Stimulated activated CD4-positive, alpha-beta T cell treated with anti-CD3 and anti-CD28 coated beads, Interleukin-4, amount 100 ng/mL, for 24 hours (primary cell): ENCODE data around the gene LEAP2.

Experiments used
- DNase-seq: peaks from one replicate; pipeline ENCODE4 v3.0.0-alpha.2; 2020

The LEAP2 gene, protein sequence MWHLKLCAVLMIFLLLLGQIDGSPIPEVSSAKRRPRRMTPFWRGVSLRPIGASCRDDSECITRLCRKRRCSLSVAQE

DNA sequence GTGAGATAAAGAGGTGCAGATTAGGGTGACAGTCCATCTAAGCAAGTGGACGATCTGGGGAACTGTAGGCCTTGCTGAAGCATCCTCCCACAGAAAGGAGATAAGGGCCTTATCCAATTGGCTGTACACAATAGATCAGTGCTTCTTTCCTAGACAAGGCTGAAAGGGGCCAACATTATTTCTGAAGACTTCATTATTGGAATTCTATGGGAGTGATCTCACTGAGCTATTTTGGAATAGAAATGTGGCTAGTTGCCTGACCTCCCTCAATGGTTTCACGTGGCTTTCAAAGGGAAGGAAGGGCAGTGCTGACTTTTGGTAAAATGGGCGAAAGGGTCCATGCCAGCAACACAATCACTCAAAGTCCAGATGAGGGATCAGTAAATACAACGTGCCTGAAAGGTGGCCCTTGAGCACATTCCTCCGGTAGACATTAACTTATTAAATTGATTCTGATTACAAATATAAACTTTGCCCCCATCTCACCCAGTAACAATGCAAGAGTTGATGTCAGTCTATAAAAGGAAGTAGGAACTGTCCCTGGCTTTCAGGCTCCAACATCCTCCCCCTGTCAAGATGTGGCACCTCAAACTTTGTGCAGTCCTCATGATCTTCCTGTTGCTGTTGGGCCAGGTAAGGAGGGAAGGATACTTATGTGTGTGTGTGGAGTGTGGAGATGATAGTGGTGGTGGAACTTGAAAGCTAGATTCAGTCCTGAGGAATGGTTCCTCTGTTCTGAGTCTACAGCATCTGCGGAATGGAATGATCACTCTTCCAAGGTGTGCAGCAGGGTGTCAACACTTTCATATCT is at the start of gene LEAP2:
LEAP2 (plus strand) TSS at position 550 of the 811 bp plus-strand sequence; CDS start at position 577, 27 bp downstream.
- no peak for DNase-seq

DNA sequence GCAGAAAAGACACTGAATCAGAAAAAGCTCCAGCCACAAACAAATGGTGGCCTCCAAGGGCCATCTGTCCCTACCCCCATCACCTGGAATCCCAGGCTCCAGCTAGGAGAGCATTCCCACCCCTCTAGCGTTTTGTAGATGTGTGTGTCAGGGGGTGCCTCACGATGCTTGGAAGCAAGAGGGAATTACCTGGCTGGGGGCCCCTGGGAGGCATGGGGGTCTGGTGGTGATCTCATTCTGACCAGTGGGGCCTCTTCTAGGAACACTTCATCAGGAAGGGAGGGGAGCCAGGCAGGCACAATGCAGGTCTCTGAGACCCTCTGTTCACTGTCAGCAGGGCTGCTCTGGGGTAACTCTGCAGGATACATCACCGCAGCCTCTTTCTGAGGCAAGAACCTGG is 49.0 kb upstream of the LEAP2 start:
- DNase-seq = no peak

DNA sequence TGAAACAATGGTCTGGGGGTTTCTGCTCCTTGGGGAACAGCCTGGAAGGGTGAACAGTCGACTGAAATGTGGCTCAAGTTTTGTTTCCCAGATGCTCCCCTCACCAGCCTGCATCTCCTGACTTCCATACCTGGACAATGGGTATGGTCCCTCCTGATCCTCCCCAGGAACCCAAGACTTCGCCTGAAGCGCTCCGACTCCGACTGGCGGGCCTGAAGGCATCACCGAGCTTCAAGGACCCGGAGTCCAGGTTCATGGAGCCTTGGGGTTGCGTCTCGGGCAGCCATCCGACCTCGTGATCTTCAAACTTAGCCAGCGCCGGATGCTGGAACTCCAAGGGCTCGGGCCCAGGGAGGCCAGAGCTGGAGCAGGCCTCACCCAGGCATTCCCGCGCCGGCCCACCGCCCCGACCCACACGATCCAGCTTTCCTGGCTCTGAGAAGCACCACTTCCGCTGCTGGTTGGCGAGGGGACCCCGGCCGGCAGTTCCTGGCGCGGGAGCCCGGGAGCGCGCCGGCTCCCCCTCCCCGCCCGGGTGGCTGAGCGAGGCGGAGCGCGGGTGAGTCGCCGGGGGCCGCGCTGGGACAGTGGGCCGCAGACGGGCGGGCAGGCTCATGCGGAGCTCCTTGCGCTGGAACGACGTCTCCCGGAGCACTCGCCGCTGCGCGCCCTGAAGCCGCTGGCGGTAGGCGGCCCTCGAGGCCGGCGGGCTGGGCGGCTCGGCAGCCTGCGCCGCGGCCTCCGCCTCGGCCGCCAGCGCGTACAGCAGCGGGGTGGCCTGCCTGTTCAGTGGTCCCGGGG is 48.2 kb upstream of the LEAP2 start:
- DNase-seq = no peak

DNA sequence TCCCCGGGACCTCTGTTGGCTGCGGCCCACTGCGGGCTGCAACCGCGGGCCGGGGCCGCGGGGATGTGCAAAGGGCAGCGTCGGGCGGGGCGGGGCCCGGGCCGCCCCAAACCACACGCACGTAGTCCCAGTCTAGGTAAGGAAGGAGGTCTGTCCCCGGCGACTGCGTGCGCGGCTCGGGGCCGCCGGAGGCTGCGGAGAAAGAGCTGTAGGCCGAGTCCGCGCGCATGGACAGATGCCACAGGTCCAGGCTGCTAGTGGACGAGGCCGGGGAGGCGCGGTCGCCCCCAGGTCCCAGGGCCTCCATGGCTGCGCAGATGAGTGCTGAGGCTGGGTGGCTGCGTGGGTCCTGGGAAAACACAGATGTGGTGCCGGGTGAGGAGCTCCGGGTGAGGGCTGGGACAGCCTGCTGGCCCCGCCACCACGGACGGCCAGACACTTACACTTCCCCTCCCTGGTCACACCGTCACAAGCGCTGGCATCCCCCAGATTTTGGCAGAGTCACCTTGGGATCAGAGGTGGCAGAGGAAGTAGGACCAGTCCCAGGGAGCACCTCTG is 47.6 kb upstream of the LEAP2 start:
- no peak for DNase-seq

DNA sequence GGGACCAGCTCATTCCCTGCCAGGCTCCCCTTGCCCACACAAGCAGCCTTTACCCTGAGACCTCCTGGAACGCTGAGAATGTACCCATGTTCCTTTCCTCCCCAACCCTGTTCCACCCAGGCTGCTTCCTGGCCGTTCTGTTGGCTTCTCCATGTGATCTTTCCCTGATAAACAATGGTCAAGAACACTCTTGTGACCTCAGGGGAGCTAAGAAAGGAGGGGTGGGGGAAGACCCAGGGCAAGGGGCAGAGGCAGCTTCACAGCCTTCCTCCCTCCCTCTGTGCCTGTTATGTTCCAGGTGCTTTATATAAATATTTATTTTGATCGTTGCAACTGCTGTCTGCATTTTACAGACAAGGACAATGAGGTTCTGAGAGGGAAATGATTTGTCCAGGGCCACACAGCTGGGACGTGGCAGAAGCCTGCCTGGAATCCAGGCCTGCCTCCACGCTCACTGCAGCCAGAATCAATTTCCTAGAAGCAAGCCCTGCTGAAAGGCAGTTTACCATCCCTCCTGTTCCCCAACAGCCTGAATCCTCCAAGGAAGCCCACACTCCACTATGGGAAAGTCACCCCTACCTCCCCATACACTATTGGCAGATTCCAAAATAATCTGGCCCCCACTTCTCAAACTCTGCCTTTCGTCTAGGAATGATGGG is 46.9 kb upstream of the LEAP2 start:
- DNase-seq = no peak

DNA sequence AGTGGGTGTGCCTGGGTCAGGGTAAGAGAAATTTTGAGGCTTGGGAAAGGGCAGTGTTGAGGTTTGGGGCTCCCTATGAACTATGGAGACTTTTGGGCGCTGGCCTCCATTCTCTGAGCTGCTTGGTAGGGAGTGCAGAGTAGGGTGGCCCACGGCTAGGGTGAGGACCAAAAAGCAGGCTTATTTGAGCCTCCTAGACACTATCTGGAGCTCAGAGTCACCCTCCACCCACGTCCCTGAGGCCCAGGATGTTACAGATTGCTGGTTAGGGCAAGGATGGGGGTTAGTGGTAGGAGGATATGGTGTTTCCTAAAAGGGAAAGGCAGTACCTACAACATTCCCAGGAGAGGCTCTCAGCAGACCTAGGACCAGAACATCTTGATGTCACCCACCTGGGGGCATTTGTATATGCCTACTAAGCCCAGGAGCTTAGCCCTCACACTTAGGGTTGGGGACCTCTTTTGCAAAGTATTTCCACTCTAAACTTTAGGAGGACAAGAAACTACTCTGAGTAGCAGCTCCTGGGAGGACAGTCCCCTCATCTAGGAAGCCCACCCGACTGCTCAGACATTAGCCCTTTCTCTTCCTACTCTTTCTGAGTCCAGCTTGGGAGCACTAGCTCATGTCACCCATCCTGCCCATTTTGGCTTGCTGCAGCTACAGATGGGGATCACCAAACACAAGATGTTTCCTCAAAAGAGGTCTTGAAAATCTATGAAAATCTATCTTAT is 45.4 kb upstream of the LEAP2 start:
- DNase-seq = no peak

DNA sequence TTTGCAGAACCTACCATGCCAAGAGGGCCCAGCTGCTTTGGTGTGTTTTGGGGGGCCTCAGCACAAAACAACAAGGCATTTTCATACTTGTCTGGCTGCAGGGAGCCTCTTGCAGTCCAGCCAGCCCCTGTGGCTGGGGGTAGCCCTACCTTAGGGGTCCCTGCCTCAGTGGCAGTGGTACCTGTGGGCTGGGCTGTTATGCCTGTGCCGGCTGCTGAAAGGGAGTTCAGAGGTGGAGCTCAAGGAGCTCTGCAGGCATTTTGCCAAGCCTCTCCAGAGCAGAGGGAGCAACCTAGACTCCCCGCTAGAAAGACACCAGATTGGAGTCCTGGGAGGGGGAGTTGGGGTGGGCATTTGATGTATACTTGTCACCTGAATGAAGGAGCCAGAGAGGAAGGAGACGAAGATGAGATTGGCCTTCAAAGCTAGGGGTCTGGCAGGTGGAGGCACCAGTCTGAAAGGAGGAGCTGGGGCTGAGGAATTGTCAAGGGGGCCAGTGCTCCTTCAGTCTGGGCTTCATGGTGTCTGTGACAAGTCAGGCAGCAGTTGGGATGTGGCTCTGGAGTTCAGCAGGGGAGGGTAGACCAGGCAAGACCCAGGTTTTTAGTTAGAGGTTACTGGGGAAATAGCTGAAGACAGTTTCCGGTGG is 44.5 kb upstream of the LEAP2 start:
- no peak for DNase-seq

DNA sequence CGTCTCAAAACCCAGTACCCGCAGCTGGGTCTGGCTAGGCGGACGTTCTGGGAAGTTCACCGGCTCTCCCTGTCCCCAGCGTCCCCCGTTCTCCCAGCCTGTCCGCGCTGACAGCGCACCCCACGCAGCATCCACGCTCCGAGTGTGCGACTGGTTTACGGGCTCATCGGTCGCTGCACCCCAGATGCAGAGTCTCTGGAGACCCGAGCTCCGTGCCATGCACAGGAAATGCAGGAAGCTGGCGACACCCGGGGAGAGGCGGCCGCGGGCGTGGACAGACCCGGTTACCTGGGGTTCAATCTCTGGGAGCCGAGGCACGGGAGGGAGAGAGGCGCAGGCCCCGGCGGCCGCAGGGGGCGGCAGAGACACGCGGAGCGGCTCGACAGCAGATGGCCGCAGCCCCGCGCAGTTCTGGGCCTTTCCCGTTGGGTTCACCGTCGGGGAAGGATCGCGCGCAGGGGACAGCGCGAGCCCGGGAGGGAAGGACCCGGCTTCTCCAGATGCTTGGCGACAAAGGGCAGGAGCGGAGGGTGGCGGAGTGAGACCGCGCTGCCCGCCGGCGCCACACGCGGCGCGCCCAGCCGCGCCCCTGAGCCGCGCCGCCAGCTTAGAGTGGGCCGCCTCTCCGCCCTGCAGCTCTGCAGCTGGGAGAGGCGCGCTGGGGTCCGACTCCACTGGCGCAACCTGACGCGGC is 43.6 kb upstream of the LEAP2 start:
- peak; percentile 70 for DNase-seq

DNA sequence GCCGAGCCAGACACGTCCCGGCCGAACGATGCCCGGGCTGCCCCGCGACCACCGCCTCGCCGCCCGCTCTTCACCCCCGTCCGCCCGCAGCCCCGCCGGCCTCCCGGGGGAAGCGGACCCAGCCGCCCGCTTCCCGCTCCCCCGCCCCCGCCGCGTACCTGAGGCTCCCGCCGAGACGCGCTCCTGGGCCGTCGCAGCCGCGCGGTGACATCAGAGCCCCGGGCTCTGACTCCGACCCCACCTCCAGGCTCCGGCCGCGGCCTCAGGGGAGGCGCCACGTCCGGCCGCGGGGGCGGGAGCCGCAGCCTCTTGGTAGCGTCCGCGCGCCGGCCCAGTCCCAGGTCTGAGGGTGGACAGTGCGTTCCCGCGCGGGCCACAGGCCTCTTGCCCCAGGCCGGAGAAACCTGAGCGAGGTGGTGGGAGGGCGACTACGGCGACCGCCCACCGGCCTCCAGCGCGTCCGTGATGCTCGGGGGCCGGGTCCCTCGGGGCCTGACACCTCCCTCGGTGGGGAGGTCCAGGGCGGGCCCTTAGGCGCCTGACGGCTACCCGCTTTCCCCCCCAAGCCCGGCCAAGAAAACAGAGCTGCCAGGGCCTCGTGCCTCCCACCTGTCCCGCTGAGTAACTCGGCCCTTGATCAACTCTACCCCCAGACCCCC is 42.9 kb upstream of the LEAP2 start, which contains the start of gene SHROOM1:
SHROOM1 (minus strand) TSS at position 212 of the 659 bp plus-strand sequence. CDS start 4,507 bp downstream, outside the sequence.
- DNase-seq = no peak

DNA sequence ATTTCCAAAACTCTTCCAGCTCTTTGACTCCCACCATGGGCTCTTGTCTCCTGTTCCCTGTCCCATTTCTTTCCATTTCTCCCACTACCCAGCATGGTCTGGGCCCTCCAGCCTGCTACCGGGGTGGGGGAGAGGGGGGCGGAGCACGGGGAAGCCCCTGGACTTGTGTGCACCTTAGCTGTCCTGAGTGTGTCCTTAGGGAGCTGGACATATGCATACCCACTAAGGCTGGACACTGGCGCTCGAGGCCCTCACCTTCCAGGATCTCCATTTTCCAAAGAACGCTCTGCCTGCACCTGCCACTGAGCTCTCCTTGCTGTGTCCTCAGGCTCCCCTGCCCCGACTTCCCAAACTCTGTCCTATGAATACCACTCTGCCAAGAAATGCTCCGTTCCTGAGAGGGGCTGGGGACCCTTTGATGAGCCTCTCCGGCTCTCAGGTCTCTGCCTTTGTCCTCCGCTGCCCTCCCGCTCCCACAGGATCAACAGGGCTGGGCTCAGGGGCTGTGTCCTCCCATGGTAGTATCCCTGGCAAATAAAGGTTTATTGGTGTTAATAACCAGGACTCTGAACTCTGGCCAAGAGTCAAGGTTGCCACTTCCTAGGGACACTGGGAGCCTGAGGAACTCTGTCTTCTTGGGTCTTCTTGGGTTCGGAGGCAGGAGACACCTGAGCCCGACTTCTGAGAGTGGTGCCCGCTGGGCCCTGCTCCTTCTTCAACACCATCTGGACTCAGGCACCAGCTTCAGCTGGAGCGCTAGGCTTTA is 42.2 kb upstream of the LEAP2 start:
- DNase-seq = no peak

DNA sequence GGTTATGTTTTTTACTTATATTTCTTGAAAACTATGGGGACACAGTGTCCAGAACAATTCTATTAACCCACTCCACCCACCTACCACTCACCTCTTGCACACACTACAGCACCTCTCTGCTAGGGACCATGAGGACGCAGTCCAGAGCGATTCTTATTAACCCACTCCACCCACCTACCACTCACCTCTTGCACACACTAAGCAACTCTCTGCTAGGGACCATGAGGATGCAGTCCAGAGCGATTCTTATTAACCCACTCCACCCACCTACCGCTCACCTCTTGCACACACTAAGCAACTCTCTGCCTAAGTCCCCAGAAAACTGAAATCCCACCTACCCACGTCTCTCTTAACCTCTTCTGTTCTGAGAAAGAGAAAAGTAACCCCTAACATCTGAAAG is 40.9 kb upstream of the LEAP2 start:
- DNase-seq = no peak

DNA sequence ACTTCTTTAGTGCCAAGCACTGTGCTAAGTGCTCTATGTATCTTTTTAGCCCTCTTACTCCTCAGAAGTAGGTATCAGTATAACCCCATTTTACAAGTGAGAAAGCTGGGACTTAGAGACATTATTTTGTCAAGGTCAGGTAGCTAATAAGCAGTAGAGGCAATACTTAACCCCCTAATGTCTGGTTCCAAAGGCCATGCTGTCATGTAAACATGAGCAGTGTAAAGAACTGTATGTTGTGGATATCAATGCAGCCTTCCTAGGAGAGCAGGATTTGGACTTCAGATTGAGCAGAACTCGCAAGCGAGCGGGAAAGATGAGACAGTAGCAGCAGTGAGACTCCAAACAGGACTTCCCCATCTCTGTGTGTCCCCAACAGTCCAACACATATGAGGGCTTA is 39.4 kb upstream of the LEAP2 start:
- no peak for DNase-seq

DNA sequence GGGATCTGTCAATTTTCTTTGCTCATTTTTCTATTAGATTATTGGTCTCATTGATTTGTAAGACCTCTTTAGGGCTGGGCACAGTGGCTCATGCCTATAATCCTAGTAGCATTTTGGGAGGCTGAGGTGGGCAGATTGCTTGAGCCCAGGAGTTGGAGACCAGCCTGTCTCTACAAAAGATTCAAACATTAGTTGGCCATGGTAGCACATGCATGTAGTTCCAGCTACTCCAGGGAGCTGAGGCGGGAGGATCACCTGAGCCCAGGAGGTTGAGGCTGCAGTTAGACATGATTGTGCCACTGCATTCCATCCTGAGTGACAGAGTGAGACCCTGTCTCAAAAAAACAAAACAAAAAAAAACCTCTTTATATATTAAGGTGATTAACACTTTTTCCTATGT is 36.6 kb upstream of the LEAP2 start:
- no peak for DNase-seq

DNA sequence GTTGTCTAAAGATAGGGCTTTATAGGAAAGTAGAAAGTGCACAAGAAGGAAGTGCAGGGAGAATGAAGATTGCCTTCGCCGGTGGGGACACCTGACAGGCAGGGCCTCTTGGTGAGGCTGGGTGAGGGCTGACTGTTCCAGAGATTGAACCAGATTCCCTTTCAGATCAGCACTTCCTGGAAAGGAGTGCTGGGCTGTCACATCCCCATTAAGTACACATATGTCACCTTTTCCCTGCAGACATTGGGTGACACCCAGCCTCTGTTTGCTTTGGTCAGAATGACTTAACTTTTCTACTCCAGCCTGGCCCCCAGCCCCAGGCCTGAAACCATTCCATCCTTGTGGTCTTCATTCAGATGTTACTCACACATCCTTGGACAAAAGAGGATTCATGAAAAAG is 35.6 kb upstream of the LEAP2 start:
- no peak for DNase-seq

DNA sequence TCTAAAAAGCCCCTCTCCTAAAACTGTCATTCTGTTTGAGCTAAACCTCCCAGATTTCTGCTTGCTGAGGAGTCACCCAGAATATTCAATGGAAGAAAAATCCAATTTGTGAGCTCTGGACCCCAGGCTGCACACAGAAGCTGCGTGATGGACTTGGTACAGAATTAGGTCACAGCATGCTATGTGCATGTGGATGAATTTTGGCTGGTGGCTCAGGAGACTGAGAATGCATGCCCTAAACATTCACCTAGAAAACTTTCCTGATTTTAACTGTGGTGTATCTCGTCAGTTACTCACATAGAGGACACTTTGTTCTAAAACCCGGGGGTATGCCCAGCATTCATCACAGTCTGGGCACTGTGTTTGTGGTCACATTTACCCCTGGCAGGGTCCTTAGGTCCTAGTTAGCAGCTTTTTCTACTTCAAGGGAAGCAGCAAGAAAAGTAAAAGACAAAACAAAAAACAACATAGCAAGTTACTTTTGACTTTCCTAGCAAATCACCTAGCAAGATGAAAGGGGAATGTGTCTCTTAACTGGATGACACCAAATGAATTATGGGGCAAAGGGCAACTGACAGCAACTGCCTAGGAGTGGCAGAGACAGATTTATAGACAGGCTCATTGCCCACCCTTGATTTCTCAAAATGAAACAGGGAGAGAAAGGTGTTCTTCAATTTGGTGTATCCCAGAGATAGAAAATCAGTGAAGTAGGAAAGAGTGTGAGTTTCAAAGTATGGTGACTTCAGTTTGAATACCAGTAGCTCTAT is 34.8 kb upstream of the LEAP2 start:
- DNase-seq = no peak

DNA sequence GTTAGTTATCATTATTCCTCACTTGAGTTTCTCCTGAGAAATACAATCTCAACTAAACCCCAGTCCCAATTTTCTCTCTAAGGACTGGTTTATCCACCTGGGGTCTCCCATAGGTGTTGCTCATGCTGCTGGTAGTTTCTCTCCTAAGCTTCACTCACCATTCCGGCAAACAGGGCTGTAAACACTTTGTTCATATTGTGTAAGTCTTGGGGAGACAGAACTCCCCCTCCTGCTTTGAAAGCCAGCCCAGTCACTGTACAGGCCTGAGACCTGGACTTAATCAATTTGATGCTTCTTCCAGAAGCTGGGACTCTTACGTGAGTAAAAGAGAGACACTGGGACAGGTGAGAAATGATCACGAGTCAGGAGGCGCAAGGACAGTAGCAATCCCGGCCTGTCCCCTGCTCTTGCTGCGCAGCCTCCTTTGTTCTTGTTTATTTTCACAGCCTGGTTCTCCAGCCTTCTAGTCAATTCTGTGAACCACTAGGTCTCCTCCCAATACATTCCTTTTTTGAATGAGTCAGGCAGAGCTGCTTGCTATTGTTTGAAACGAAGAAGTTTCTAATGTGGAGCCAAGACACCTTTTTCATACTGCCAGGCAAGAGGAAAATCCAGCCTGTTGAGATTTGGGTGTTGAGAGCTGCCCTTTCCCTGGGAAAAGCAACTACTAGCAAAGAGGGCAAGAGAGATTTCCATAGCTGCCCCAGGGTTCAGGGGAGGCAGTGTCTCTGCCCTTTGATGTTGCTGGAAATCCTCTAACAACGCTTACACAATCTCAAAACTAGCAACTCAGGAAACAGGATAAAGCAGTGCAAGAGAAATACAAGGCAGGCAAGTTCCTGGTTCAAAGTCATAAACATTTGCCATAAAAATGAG is 33.8 kb upstream of the LEAP2 start:
- DNase-seq = no peak

DNA sequence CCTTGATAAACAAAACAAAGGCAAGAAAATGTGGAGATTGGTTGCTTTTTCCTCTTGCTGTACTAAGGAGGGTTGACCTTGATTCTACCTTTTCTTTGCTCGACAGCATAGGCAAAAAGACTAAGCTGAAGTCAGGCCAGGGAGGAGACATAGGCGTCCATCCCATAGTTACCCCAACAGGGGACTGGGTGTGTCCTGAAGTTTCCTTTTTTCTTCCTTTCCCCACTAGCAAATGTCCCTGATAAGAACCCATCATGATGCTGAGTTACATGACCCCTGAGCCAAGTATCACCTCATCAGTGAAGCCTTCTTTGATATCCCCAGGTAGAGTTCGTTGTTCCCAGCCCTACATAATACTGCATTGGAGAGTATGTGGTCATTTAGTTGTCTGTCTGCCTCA is 33.2 kb upstream of the LEAP2 start:
- no peak for DNase-seq

DNA sequence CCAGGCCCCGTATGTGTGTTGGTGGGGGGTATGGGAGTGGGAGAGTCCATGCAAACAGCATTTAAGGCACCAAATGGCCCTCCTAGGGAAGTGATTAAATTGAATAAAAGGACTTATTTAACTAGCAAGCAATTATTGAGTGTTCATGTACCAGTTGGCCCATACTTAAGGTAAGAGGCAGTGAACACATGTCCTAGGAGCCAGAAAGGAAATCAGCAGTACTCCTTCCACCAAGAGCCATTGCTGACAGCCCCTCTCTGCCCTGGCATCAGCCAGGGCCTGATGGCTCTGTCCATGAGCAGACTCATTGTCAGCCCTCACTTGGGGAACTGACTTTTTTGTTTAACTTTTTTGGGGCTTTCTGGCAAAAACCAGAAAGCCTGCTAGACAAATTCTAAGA is 32.6 kb upstream of the LEAP2 start:
- no peak for DNase-seq
